A673 (cell line): ENCODE results near the gene ECD. TPM values are rescaled to one million over a fixed set of nuclear protein-coding genes. Genes with fewer than 3 reads are reported as not detected.

ENCODE experiments used
- BruUV-seq: library from RNA; stranded (reverse); fragments of 400-500 nt; replicated peaks from 2 replicates; lab custom pipeline; 2021; lab: Mats Ljungman, UMichigan
- CTCF ChIA-PET: fragments of 300-600 bp; sonication (Branson Sonifier 250); formaldehyde crosslinking; loops from one replicate; lab custom pipeline; 2022; ENCODE audit warnings: antibody characterized with exemption; lab: Charles Lee
- POLR2A ChIA-PET: fragments of 300-600 bp; sonication (Branson Sonifier 250); formaldehyde crosslinking; loops from one replicate; lab custom pipeline; 2022; ENCODE audit warnings: antibody characterized with exemption; ENCODE audit not compliant: low non-redundant PET; lab: Charles Lee
- DNase-seq: peaks from one replicate; pipeline ENCODE4 v3.0.0-alpha.2; 2015; ENCODE audit warnings: low spot score
- H3K27ac ChIP-seq: fragments of 200-600 bp; sonication (generic); 2 replicates; pipeline ENCODE4 v1.5.1; 2016; ENCODE audit warnings: mixed run types, low read depth, mild to moderate bottlenecking, mixed read lengths, antibody characterized with exemption, low read length; ENCODE audit not compliant: poor library complexity, severe bottlenecking
- H3K27me3 ChIP-seq: fragments of 200-600 bp; sonication (generic); replicated peaks from 2 replicates; pipeline ENCODE4 v1.6.1; 2017; ENCODE audit warnings: mixed run types, low read depth, mild to moderate bottlenecking, mixed read lengths, antibody characterized with exemption, low read length; ENCODE audit not compliant: insufficient read depth, poor library complexity
- H3K36me3 ChIP-seq: fragments of 200-600 bp; sonication (generic); 2 replicates; pipeline ENCODE4 v1.6.1; 2016; ENCODE audit warnings: mixed run types, mild to moderate bottlenecking, mixed read lengths, antibody characterized with exemption, low read length; ENCODE audit not compliant: insufficient read depth, poor library complexity, severe bottlenecking
- H3K4me1 ChIP-seq: fragments of 200-600 bp; sonication (generic); 2 replicates; pipeline ENCODE4 v1.6.1; 2017; ENCODE audit warnings: mixed run types, mild to moderate bottlenecking, mixed read lengths, antibody characterized with exemption, low read length; ENCODE audit not compliant: insufficient read depth, poor library complexity, severe bottlenecking
- H3K4me3 ChIP-seq: fragments of 200-600 bp; sonication (generic); 2 replicates; pipeline ENCODE4 v1.5.1; 2016; ENCODE audit warnings: low read depth, mixed run types, mild to moderate bottlenecking, mixed read lengths, low read length; ENCODE audit not compliant: poor library complexity, severe bottlenecking
- H3K9me3 ChIP-seq: fragments of 200-600 bp; sonication (generic); 2 replicates; pipeline ENCODE4 v1.6.1; 2016; ENCODE audit warnings: mixed run types, low read depth, mild to moderate bottlenecking, mixed read lengths, antibody characterized with exemption, low read length; ENCODE audit not compliant: poor library complexity, severe bottlenecking
- EZH2 ChIP-seq: fragments of 200-600 bp; sonication (generic); IDR thresholded peaks from 2 replicates; pipeline ENCODE4 v1.6.1; 2017; ENCODE audit warnings: borderline replicate concordance, low read depth, mild to moderate bottlenecking, mixed read lengths, antibody characterized with exemption, low read length; ENCODE audit not compliant: poor library complexity, severe bottlenecking
- intact Hi-C: fragments of 100-400 bp; cut with micrococcal nuclease; formaldehyde crosslinking; loops from one replicate; pipeline ENCODE4 v1.10.0; 2022; ENCODE audit not compliant: unreplicated experiment
- total RNA-seq: library from RNA; stranded (reverse); gene quantifications from 2 replicates; pipeline ENCODE4 v1.2.3, GENCODE V29; 2021
- TF ChIP-seq, protein P1 (sequence below): fragments of 300-800, 200-600 bp; sonication (generic); conservative IDR thresholded peaks from 2 replicates; pipeline ENCODE4 v1.5.1; 2017; ENCODE audit warnings: low read depth, mild to moderate bottlenecking, antibody characterized with exemption, low read length, moderate library complexity, mixed read lengths

ECD gene
- total RNA-seq, 1 experiment from 2014 or later: 37.4 TPM

DNA sequence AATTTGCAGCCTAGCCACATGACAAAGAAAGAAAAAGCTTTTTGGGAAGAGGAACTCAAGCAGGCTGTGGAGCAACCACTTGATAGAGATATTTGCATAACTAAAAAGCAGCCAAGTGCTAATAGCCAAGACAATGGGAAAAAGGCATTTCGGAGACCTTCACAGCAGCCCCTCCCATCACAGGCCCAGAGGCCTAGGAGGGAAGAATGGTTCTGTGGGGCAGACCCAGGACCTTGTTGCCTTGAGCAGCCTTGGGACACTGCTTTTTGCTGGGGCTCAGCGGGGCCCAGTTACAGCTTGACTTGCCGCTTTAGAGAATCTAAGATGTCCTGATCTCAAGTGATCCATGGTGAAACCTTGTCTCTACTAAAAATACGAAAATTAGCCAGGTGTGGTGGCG is 38.6 kb upstream of the ECD start:
- intact Hi-C loops: no loop called here
- Histone ChIP-seq H3K36me3 (no peaks in the 10 kb centered on the region), H3K4me1 (no peaks in the 10 kb centered on the region), H3K27me3 (no peaks in the 10 kb centered on the region), H3K4me3 (no peak overlapping the region), H3K9me3 (no peaks in the 10 kb centered on the region), H3K27ac (no peak overlapping the region)
- POLR2A ChIA-PET: no interaction called here
- BruUV-seq: no TSS peak
- DNase-seq: no peak
- TF ChIP-seq, protein P1, sequence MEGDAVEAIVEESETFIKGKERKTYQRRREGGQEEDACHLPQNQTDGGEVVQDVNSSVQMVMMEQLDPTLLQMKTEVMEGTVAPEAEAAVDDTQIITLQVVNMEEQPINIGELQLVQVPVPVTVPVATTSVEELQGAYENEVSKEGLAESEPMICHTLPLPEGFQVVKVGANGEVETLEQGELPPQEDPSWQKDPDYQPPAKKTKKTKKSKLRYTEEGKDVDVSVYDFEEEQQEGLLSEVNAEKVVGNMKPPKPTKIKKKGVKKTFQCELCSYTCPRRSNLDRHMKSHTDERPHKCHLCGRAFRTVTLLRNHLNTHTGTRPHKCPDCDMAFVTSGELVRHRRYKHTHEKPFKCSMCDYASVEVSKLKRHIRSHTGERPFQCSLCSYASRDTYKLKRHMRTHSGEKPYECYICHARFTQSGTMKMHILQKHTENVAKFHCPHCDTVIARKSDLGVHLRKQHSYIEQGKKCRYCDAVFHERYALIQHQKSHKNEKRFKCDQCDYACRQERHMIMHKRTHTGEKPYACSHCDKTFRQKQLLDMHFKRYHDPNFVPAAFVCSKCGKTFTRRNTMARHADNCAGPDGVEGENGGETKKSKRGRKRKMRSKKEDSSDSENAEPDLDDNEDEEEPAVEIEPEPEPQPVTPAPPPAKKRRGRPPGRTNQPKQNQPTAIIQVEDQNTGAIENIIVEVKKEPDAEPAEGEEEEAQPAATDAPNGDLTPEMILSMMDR: no peak
- no peak for TF ChIP-seq EZH2
- CTCF ChIA-PET: no interaction called here

DNA sequence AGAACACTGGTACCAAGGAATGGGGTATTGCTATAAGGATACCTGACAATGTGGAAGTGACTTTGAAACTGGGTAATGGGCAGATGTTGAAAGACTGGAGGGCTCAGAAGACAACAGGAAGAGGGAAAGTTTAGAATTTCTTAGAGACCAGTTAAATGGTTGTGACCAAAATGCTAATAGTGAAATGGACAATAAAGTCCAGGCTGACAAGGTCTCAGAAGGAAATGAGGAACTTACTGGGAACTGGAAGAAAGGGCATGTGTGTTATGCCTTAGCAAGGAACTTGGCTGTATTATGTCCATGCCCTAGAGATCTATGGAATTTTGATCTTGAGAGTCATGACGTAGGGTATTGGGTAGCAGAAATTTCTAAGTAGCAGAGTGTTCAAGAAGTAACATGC is 38.1 kb upstream of the ECD start:
- no peaks in the 10 kb centered on the region for H3K4me1 ChIP-seq
- H3K36me3 ChIP-seq: no peaks in the 10 kb centered on the region
- ChIA-PET POLR2A (no interaction called here), CTCF (no interaction called here)
- no peak overlapping the region for H3K27ac ChIP-seq
- TF ChIP-seq, protein P1: no peak
- no peak for TF ChIP-seq EZH2
- no peak overlapping the region for H3K4me3 ChIP-seq
- intact Hi-C loops: no loop called here
- no peaks in the 10 kb centered on the region for H3K9me3 ChIP-seq
- no TSS peak for BruUV-seq
- no peaks in the 10 kb centered on the region for H3K27me3 ChIP-seq
- no peak for DNase-seq

DNA sequence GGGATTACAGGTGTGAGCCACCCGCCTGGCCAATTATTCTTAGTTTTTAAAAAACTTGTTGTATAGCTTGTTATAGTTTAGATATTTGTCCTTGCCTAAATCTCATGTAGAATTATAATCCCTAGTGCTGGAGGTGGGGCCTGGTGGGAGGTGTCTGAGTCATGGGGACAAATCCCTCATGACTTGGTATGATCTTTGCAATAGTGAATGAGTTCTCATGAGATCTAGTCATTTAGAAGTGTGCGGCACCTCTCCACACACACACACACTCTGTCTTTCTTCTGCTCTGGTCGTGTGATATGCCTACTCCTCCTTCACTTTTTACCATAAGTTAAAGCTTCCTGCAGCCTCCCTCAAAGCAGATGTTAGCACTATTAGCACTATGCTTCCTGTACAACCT is 37.3 kb upstream of the ECD start:
- Histone ChIP-seq H3K27ac (no peak overlapping the region), H3K4me3 (no peak overlapping the region), H3K9me3 (no peaks in the 10 kb centered on the region), H3K27me3 (no peaks in the 10 kb centered on the region), H3K36me3 (no peaks in the 10 kb centered on the region), H3K4me1 (no peaks in the 10 kb centered on the region)
- no peak for DNase-seq
- ChIA-PET POLR2A (no interaction called here), CTCF (no interaction called here)
- intact Hi-C loops: no loop called here
- BruUV-seq: no TSS peak
- TF ChIP-seq EZH2: no peak
- TF ChIP-seq, protein P1: no peak
